Natural killer cell (primary cell): ENCODE data around the gene CTSH. TPM values are rescaled to one million over a fixed set of nuclear protein-coding genes. Genes with fewer than 3 reads are reported as not detected.

ENCODE experiments used
- ATAC-seq, 3 donors: fragments of 150-1000 bp in 2 of 3; fragments of 200-7000 bp in 1 of 3; cut with Tn5 transposase; 1 replicate in 1 of 3; 2 replicates in 2 of 3; pipeline ENCODE4 v1.10.0; 2021; ENCODE audit warnings: mild to moderate bottlenecking in 2 of 3, moderate library complexity in 2 of 3
- DNase-seq, 2 donors: peaks; one replicate each; pipeline versions ENCODE4 v3.0.0 to v3.0.0-alpha.2; 2013 to 2021; ENCODE audit warnings: mixed read lengths in 1 of 2
- H3K27ac ChIP-seq: one replicate; pipeline ENCODE4 v1.5.1; 2013; ENCODE audit warnings: mild to moderate bottlenecking, low read length
- H3K27me3 ChIP-seq: one replicate; pipeline ENCODE4 v1.6.1; 2013; ENCODE audit warnings: low read length; ENCODE audit not compliant: control insufficient read depth, insufficient read depth
- H3K36me3 ChIP-seq: one replicate; pipeline ENCODE4 v1.6.1; 2013; ENCODE audit warnings: low read length; ENCODE audit not compliant: control insufficient read depth, insufficient read depth
- H3K4me1 ChIP-seq: one replicate; pipeline ENCODE4 v1.6.1; 2013; ENCODE audit warnings: low read length; ENCODE audit not compliant: control insufficient read depth, insufficient read depth
- H3K4me3 ChIP-seq: one replicate; pipeline ENCODE4 v1.5.1; 2013; ENCODE audit warnings: low read length
- H3K9me3 ChIP-seq: one replicate; pipeline ENCODE4 v1.6.1; 2013; ENCODE audit warnings: low read length; ENCODE audit not compliant: control insufficient read depth, insufficient read depth
- H3K27ac Mint-ChIP-seq, 2 donors: one replicate each; pipeline ENCODE4 v1.8.0; 2022; ENCODE audit warnings: mild to moderate bottlenecking in 2 of 2, mixed read lengths in 2 of 2, moderate library complexity in 1 of 2
- H3K27me3 Mint-ChIP-seq, 2 donors: one replicate each; pipeline ENCODE4 v1.8.0; 2022; ENCODE audit warnings: low read depth in 2 of 2, mixed read lengths in 2 of 2
- H3K36me3 Mint-ChIP-seq: one replicate; pipeline ENCODE4 v1.8.0; 2022; ENCODE audit warnings: mixed read lengths
- H3K4me1 Mint-ChIP-seq, 2 donors: one replicate each; pipeline ENCODE4 v1.8.0; 2022; ENCODE audit warnings: mixed read lengths in 2 of 2
- H3K4me3 Mint-ChIP-seq: one replicate; pipeline ENCODE4 v1.8.0; 2022; ENCODE audit warnings: mild to moderate bottlenecking, moderate library complexity, mixed read lengths
- H3K9me3 Mint-ChIP-seq, 2 donors: one replicate each; pipeline ENCODE4 v1.8.0; 2022; ENCODE audit warnings: mixed read lengths in 2 of 2
- CTCF ChIP-seq: fragments of 200-600 bp; IDR thresholded peaks from one replicate; pipeline ENCODE4 v1.8.0; 2022; ENCODE audit warnings: antibody characterized with exemption
- WGBS: methylation state at CpG from one replicate; pipeline ENCODE4 v1.1.7; 2013; ENCODE audit warnings: missing lambda C conversion rate; ENCODE audit not compliant: insufficient coverage; 5-methylcytosine and 5-hydroxymethylcytosine counted together
- intact Hi-C: fragments of 100-400 bp; cut with micrococcal nuclease; formaldehyde crosslinking; loops from one replicate; pipeline ENCODE4 v1.14.2; 2022
- total RNA-seq, 4 donors: library from RNA; stranded (reverse); fragments of 120-200 nt in 1 of 4; gene quantifications; one replicate each; pipeline versions ENCODE4 v1.2.3 to v1.2.4, GENCODE V29; 2013 to 2022

The CTSH gene
- total RNA-seq, 3 donors from 2014 or later (not counting 1 experiment from before 2014, with no cell fraction given) = 8.8 to 18.1 (median 9.7) TPM

DNA sequence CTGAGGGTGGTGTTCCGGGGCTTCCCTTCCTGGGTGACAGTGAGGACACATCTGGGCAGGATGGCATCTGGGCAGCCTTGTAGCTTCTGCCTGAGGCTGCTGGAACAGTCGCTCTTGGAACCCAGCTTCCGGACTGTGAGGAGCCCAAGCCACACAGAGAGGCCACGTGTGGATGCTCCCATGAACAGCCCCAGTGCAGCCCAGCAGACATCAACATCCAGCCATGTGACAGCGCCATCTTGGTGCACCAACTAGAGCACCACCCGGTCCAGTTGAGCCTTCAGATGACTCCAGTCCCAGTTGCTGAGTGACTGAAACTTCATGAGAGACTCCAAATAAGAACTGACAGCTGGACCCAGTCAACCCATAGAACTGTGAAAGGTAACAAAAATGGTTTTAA is 15.5 kb upstream of the CTSH start:
- no peaks in the 10 kb centered on the region for H3K4me1 ChIP-seq
- no peaks in the 10 kb centered on the region for H3K9me3 ChIP-seq
- H3K27ac Mint-ChIP-seq = no peak overlapping the region
- H3K27me3 ChIP-seq = no peaks in the 10 kb centered on the region
- no peaks in the 10 kb centered on the region for H3K9me3 Mint-ChIP-seq
- ATAC-seq = no peak
- H3K4me3 ChIP-seq = no peak overlapping the region
- no peaks in the 10 kb centered on the region for H3K36me3 Mint-ChIP-seq
- H3K27ac ChIP-seq = no peak overlapping the region
- H3K36me3 ChIP-seq = no peaks in the 10 kb centered on the region
- no peak overlapping the region for H3K4me3 Mint-ChIP-seq
- intact Hi-C loops = no loop called here
- H3K4me1 Mint-ChIP-seq = no peaks in the 10 kb centered on the region
- WGBS = 95% methylated on average over 6 of the region's 6 CpGs
- no peak for TF ChIP-seq CTCF
- no peaks in the 10 kb centered on the region for H3K27me3 Mint-ChIP-seq
- no peak for DNase-seq

- Histone ChIP-seq H3K27ac (no peak overlapping the region), H3K4me1 (no peaks in the 10 kb centered on the region), H3K4me3 (no peak overlapping the region), H3K36me3 (no peaks in the 10 kb centered on the region), H3K27me3 (no peaks in the 10 kb centered on the region), H3K9me3 (no peaks in the 10 kb centered on the region)
- intact Hi-C loops = no loop called here
- 98% methylated on average over 10 of the region's 10 CpGs for WGBS
- Mint-ChIP-seq H3K9me3 (no peaks in the 10 kb centered on the region), H3K27me3 (peaks cover 4 to 6% of the 10 kb centered on the region in 2 donors), H3K4me1 (no peaks in the 10 kb centered on the region), H3K27ac (no peak overlapping the region), H3K36me3 (no peaks in the 10 kb centered on the region), H3K4me3 (no peak overlapping the region)
- ATAC-seq = no peak
- no peak for TF ChIP-seq CTCF
- DNase-seq = no peak
Measured at GRCh38 chr15:78959360-78959759, 14.5 kb upstream of the CTSH start.

- intact Hi-C loops = no loop called here
- no peak overlapping the region for H3K27ac Mint-ChIP-seq
- H3K27ac ChIP-seq = no peak overlapping the region
- no peaks in the 10 kb centered on the region for H3K9me3 Mint-ChIP-seq
- 86% methylated on average over 9 of the region's 9 CpGs for WGBS
- H3K9me3 ChIP-seq = no peaks in the 10 kb centered on the region
- H3K36me3 Mint-ChIP-seq = no peaks in the 10 kb centered on the region
- TF ChIP-seq CTCF = no peak
- ATAC-seq (no peak), DNase-seq (no peak)
- H3K27me3 ChIP-seq = no peaks in the 10 kb centered on the region
- H3K4me1 ChIP-seq = no peaks in the 10 kb centered on the region
- H3K4me3 ChIP-seq = no peak overlapping the region
- H3K36me3 ChIP-seq = no peaks in the 10 kb centered on the region
- peaks cover 7% of the 10 kb centered on the region in 2 donors for H3K27me3 Mint-ChIP-seq
- no peaks in the 10 kb centered on the region for H3K4me1 Mint-ChIP-seq
- no peak overlapping the region for H3K4me3 Mint-ChIP-seq
Measured at GRCh38 chr15:78957416-78958093, 12.7 kb upstream of the CTSH start.

DNA sequence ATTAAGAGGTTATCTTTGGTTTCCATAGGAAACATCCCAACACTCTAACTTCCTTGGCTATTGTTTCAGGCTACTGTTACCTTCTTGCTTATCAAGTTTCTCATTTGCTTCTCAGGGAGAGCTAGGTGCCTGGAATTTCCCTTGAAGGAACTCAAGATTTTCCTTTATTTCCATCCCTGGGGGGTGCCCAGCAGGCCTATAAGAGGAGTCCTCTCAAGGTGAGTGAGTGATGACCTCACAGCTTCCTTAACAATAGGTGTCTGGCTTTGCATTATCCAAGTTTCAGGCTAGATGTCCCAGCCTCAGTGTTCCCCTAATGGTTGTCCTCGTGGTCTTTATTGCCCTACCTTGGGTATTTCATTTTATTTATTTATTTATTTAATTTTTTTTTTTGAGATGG is 12.1 kb upstream of the CTSH start:
- no peak for TF ChIP-seq CTCF
- Histone ChIP-seq H3K27me3 (no peaks in the 10 kb centered on the region), H3K9me3 (no peaks in the 10 kb centered on the region), H3K4me1 (no peaks in the 10 kb centered on the region), H3K27ac (no peak overlapping the region), H3K36me3 (no peaks in the 10 kb centered on the region), H3K4me3 (no peak overlapping the region)
- Mint-ChIP-seq H3K4me1 (no peaks in the 10 kb centered on the region), H3K27ac (no peak overlapping the region), H3K27me3 (peaks cover 7% of the 10 kb centered on the region in 2 donors), H3K9me3 (no peaks in the 10 kb centered on the region), H3K36me3 (no peaks in the 10 kb centered on the region), H3K4me3 (no peak overlapping the region)
- intact Hi-C loops = no loop called here
- no peak for ATAC-seq
- no peak for DNase-seq
- WGBS = no CpG with 5 or more reads among the region's 1 CpG
